H1 (cell line): Measurements from ENCODE around the gene PLCZ1. TPM values are rescaled to one million over a fixed set of nuclear protein-coding genes. Genes with fewer than 3 reads are reported as not detected.

Source experiments
- ATF3 ChIP-seq: IDR thresholded peaks from 2 replicates; pipeline ENCODE4 v1.6.1; 2011; ENCODE audit warnings: low read depth, mild to moderate bottlenecking, low read length; ENCODE audit not compliant: insufficient read depth
- BACH1 ChIP-seq: IDR thresholded peaks from 2 replicates; pipeline ENCODE4 v1.6.1; 2012; ENCODE audit warnings: low read length, improper control_type of control experiment
- CBX5 ChIP-seq: fragments of 300-800, 300-1000 bp; sonication (generic); IDR thresholded peaks from 2 replicates; pipeline ENCODE4 v1.7.1; 2016; ENCODE audit warnings: antibody characterized with exemption, low read length, low read depth
- CBX8 ChIP-seq: fragments of 300-800, 300-1000 bp; sonication (generic); IDR thresholded peaks from 2 replicates; pipeline ENCODE4 v1.7.1; 2016; ENCODE audit warnings: low read depth, low read length, borderline replicate concordance
- CHD2 ChIP-seq: IDR thresholded peaks from 2 replicates; pipeline ENCODE4 v1.6.1; 2012; ENCODE audit warnings: low read length, improper control_type of control experiment
- POLR2AphosphoS5 ChIP-seq: IDR thresholded peaks from 2 replicates; pipeline ENCODE4 v1.6.1; 2011; ENCODE audit warnings: low read depth, low read length
- RFX5 ChIP-seq: IDR thresholded peaks from 2 replicates; pipeline ENCODE4 v1.6.1; 2011; ENCODE audit warnings: low read depth, low read length, improper control_type of control experiment, borderline replicate concordance
- polyA plus RNA-seq, 7 experiments: library from polyadenylated mRNA; depleted of rRNA in 3 of 7; stranded (reverse) in 5 of 7; unstranded in 2 of 7; fragments of >200 nt in 5 of 7; fragments of 200-250 nt in 2 of 7; gene quantifications; 1 replicate in 5 of 7; 2 replicates in 1 of 7; 4 replicates in 1 of 7; pipeline versions ENCODE4 v1.2.1 to v1.2.3, GENCODE V29; 2011 to 2013; ENCODE audit warnings: missing spikeins in 2 of 7, mixed read lengths in 2 of 7
- total RNA-seq: library from RNA; stranded (reverse); fragmentation: NEBNext Ultra II Directional; extraction: Animal tissue kit (Norgen Biotek cat#: 25700); gene quantifications from 2 replicates; pipeline ENCODE4 v1.2.1, GENCODE V29; 2021

The PLCZ1 gene
- total and polyA plus RNA-seq, 2 of the 8 experiments (the other 6 are each of a cell fraction or from before 2014, with no cell fraction given), result not detected

GRCh38 chr12:18754124-18754707 lies 16.4 kb upstream of the PLCZ1 start (continued):
- TF ChIP-seq RFX5 (no peak), CBX5 (no peak), CBX8 (no peak), ATF3 (no peak), CHD2 (no peak), POLR2AphosphoS5 (no peak), BACH1 (no peak)
